ENCODE data around the gene HOXD13. TPM values are rescaled to one million over a fixed set of nuclear protein-coding genes. Genes with fewer than 3 reads are reported as not detected.

Gene HOXD13
- not detected for total RNA-seq

- H3K27ac Mint-ChIP-seq = peak within 1 kb of the TSS; percentile 47
- no peak for DNase-seq
- H3K9me3 Mint-ChIP-seq = no peaks in the 10 kb centered on the region
- H3K4me3 Mint-ChIP-seq = no peak within 1 kb of the TSS
- peaks cover 4% of the 10 kb centered on the region for H3K36me3 Mint-ChIP-seq (ENCODE audit: low read depth)
- POLR2A ChIA-PET = no interaction called here
- peaks cover 21% of the 10 kb centered on the region for H3K4me1 Mint-ChIP-seq
- CTCF ChIA-PET = no interaction called here
- peaks cover 92% of the 10 kb centered on the region for H3K27me3 Mint-ChIP-seq
Observed at GRCh38 chr2:176092270-176093144, at the start of gene HOXD13. TSS of gene HOXD13 (plus strand) at chr2:176092721. CDS start at chr2:176092891, 170 bp downstream.

- Mint-ChIP-seq H3K4me1 (no peaks in the 10 kb centered on the region), H3K27ac (no peak overlapping the region), H3K27me3 (peaks cover 40% of the 10 kb centered on the region), H3K9me3 (no peaks in the 10 kb centered on the region), H3K4me3 (no peak overlapping the region), H3K36me3 (ENCODE audit: low read depth) (no peaks in the 10 kb centered on the region)
- POLR2A ChIA-PET = no interaction called here
- DNase-seq = no peak
- CTCF ChIA-PET = no interaction called here
Observed at GRCh38 chr2:176056406-176056805, 36.1 kb upstream of the HOXD13 start.

DNA sequence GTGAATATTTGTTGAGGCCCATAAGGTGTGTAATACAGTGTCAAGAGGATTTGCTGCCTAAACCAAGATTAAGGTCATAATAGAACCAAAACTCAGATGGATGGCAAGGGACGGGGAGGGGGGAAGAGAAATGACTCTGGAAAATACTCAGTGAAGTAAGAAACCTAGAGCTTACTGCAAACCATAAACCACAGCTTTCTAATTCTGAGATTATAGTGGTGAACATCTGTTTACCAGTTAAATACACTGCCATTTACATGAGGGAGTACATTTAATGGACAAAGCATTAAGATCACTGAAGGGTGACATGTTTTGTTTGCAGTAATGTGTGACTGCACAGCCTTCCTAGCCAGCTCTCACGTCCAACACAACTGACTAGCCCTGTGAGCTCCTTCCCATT lies 28.6 kb upstream of the HOXD13 start:
- no peak for DNase-seq
- POLR2A ChIA-PET = no interaction called here
- Mint-ChIP-seq H3K9me3 (no peaks in the 10 kb centered on the region), H3K27ac (no peak overlapping the region), H3K4me1 (peaks cover 8% of the 10 kb centered on the region), H3K27me3 (peaks cover 68% of the 10 kb centered on the region), H3K4me3 (no peak overlapping the region), H3K36me3 (ENCODE audit: low read depth) (no peaks in the 10 kb centered on the region)
- CTCF ChIA-PET = interaction anchor here (0.7 to 1.5 kb wide), 4 partner anchors 77 to 588 kb away, joined by 3 to 4 read pairs (median 3); no protein-coding TSS in a partner anchor

DNA sequence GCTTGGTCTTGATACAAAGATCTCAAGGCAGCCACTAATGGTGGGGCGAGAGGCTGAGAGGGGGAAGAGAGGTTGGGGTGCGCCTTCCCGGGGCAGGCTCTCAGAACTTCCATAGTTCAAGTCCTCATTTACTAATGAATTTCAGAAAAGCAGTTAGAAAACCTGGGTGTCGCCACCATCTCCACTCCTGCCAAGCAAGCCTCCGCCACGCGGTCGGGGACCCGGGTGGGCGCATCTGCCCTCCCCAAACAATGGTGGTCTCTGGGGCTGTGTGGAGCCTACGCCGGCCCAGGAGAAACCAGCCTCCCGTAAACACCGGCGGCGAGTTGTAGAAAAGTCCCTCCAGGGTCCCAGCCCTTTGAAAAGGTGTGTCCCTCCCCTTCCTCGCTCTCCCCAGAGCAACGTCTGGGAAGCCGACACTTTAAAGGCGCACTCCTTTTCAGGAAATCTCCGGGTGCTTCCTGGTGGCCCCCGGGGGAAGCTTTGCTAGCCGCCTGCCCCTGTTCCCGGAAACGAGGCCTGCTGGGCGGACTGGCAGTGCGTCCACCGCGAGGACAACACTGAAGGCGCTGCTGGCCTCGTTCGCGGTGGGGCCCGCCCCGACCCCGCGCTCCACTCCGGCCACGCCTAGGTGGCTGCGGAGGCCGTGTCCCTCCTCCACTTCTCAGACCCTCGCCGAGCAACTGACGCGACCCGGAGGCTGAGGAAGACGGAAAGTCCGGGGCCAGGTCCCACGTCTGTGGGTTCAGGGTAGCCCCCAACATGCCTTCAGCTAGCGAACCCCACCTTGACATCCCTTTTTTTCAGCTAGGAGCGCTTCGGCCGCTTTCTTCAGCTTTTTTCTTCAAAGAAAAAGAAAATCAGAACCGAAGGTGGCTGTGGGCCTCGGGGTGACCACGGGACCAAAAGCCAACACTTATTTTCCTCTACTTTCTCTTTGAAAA lies 25.6 kb upstream of the HOXD13 start:
- H3K36me3 Mint-ChIP-seq (ENCODE audit: low read depth) = no peaks in the 10 kb centered on the region
- CTCF ChIA-PET = no interaction called here
- POLR2A ChIA-PET = no interaction called here
- no peak for DNase-seq
- H3K4me1 Mint-ChIP-seq = peaks cover 8% of the 10 kb centered on the region
- H3K27ac Mint-ChIP-seq = no peak overlapping the region
- H3K4me3 Mint-ChIP-seq = no peak overlapping the region
- no peaks in the 10 kb centered on the region for H3K9me3 Mint-ChIP-seq
- peaks cover 82% of the 10 kb centered on the region for H3K27me3 Mint-ChIP-seq

GRCh38 chr2:176067589-176068418 lies 24.7 kb upstream of the HOXD13 start:
- H3K27ac Mint-ChIP-seq = no peak overlapping the region
- H3K4me3 Mint-ChIP-seq = no peak overlapping the region
- no peaks in the 10 kb centered on the region for H3K36me3 Mint-ChIP-seq (ENCODE audit: low read depth)
- H3K4me1 Mint-ChIP-seq = peaks cover 8% of the 10 kb centered on the region
- ChIA-PET POLR2A (no interaction called here), CTCF (no interaction called here)
- DNase-seq = no peak
- H3K9me3 Mint-ChIP-seq = no peaks in the 10 kb centered on the region
- H3K27me3 Mint-ChIP-seq = peaks cover 84% of the 10 kb centered on the region

DNA sequence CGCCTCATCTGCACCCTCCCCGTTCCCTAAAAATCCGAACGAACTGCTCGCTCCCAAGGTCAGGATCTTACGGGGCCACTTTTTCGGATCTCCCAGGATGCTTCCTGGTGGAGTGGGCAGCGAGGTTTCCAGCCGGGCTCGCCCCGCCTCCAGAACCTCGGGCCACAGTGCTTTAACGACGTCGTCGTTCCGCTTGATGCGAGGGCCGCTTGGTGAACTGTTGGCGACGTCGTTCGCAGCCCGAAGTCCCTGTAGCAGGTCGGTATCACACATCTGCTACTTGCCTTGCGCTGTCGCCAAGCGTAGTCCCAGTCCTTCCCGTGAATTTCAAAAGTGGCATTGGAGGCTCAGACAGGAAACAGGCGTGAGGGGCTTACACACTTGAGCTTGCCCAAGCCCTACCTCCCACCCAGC lies 24.1 kb upstream of the HOXD13 start:
- ChIA-PET CTCF (no interaction called here), POLR2A (no interaction called here)
- no peak for DNase-seq
- Mint-ChIP-seq H3K4me1 (peaks cover 8% of the 10 kb centered on the region), H3K27me3 (peaks cover 86% of the 10 kb centered on the region), H3K36me3 (ENCODE audit: low read depth) (no peaks in the 10 kb centered on the region), H3K4me3 (no peak overlapping the region), H3K9me3 (no peaks in the 10 kb centered on the region), H3K27ac (no peak overlapping the region)

GRCh38 chr2:176071330-176072291 lies 20.9 kb upstream of the HOXD13 start:
- peaks cover 89% of the 10 kb centered on the region for H3K27me3 Mint-ChIP-seq
- DNase-seq = no peak
- H3K36me3 Mint-ChIP-seq (ENCODE audit: low read depth) = no peaks in the 10 kb centered on the region
- peaks cover 2% of the 10 kb centered on the region for H3K4me1 Mint-ChIP-seq
- H3K27ac Mint-ChIP-seq = no peak overlapping the region
- ChIA-PET POLR2A (no interaction called here), CTCF (interaction anchor here (0.6 kb wide), 1 partner anchor 185 kb away, joined by 3 read pairs; no protein-coding TSS in a partner anchor)
- no peak overlapping the region for H3K4me3 Mint-ChIP-seq
- no peaks in the 10 kb centered on the region for H3K9me3 Mint-ChIP-seq

GRCh38 chr2:176072292-176072669 lies 20.2 kb upstream of the HOXD13 start:
- ChIA-PET CTCF (no interaction called here), POLR2A (no interaction called here)
- no peaks in the 10 kb centered on the region for H3K36me3 Mint-ChIP-seq (ENCODE audit: low read depth)

DNA sequence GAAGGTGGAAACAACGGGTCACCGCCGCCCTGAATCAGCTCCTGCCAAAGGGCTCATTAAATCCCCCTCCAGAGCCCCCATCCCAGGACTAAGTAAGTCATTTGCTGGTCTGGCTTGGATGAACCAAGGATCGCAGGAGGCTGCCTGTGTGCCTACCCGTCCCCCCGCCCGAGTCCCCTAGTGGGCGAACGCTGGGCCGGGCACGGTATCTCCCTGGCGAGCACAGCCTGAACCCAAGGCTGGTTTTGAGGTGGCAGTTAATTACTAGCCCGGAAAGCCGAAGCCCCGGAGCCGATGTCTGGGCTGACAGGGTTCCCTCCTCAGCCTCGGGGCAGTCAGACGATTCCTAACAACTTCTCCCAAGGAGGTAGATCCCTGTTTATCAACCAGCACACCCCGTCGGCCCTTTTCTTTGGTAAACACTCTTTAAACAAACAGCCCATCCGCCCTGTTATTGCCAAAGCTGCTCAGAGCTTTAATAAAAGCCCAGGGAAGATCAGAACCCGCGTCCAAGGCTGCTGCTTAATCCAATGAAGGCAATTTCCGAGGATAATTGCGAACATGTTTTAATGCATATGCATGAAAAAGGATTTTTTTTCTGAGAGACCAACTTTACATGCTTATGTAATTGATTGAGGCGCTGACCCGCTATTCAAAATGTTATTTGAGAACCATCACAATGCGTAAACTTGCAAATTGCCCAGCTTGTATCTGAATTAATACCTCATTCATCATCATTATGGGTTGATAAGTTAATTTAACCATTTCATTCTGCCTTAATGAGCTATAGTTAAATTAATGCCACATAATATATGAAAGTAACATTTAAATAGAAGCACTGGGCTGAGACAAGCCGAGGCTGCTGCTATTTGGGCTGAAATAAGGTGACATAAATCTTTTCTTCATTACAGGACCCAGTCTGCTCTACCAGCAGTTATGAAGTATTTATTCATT lies 19.3 kb upstream of the HOXD13 start:
- H3K4me1 Mint-ChIP-seq = peaks cover 2% of the 10 kb centered on the region
- ChIA-PET CTCF (interaction anchor here (0.5 to 1.1 kb wide), 2 partner anchors 54 to 98 kb away, joined by 3 to 4 read pairs; no protein-coding TSS in a partner anchor), POLR2A (interaction anchor here (0.8 kb wide), 1 partner anchor 48 kb away, joined by 3 read pairs; no protein-coding TSS in a partner anchor)
- H3K27me3 Mint-ChIP-seq = peaks cover 87% of the 10 kb centered on the region
- no peak overlapping the region for H3K27ac Mint-ChIP-seq
- no peak overlapping the region for H3K4me3 Mint-ChIP-seq
- no peak for DNase-seq
- no peaks in the 10 kb centered on the region for H3K9me3 Mint-ChIP-seq
- H3K36me3 Mint-ChIP-seq (ENCODE audit: low read depth) = no peaks in the 10 kb centered on the region

More at GRCh38 chr2:176072292-176072669, 20.2 kb upstream of the HOXD13 start:
- no peak for DNase-seq
- peaks cover 2% of the 10 kb centered on the region for H3K4me1 Mint-ChIP-seq
- H3K4me3 Mint-ChIP-seq = no peak overlapping the region
- no peaks in the 10 kb centered on the region for H3K9me3 Mint-ChIP-seq
- H3K27ac Mint-ChIP-seq = no peak overlapping the region
- peaks cover 93% of the 10 kb centered on the region for H3K27me3 Mint-ChIP-seq

- POLR2A ChIA-PET = no interaction called here
Observed at GRCh38 chr2:176074919-176075425, 17.5 kb upstream of the HOXD13 start.

DNA sequence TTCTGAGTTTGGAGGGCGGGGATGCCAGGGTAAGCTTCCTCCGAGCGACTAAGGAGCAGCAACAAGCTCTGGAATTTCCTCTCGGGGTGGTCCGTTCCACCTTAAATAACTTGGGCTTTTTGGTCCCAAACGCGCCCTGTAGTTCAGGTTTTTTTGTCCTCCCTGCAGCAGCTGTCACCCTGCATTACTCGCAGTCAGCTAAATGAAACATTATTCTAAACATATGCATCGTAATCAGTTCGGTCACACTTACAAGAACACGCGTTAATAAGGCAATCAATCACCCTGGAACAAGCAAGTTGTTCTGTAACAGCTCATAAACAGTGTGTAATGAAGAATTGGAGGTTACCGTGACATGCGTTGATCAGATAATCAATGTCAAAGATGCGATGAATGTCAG lies 17.0 kb upstream of the HOXD13 start:
- CTCF ChIA-PET = no interaction called here
- Mint-ChIP-seq H3K9me3 (no peaks in the 10 kb centered on the region), H3K27me3 (peaks cover 80% of the 10 kb centered on the region), H3K27ac (no peak overlapping the region), H3K4me3 (no peak overlapping the region), H3K4me1 (peaks cover 9% of the 10 kb centered on the region), H3K36me3 (ENCODE audit: low read depth) (peaks cover 10% of the 10 kb centered on the region)
- DNase-seq = no peak
- POLR2A ChIA-PET = no interaction called here

More at GRCh38 chr2:176074919-176075425, 17.5 kb upstream of the HOXD13 start:
- Mint-ChIP-seq H3K27me3 (peaks cover 85% of the 10 kb centered on the region), H3K27ac (no peak overlapping the region), H3K4me3 (no peak overlapping the region), H3K4me1 (peaks cover 9% of the 10 kb centered on the region), H3K36me3 (ENCODE audit: low read depth) (peaks cover 10% of the 10 kb centered on the region), H3K9me3 (no peaks in the 10 kb centered on the region)
- CTCF ChIA-PET = no interaction called here
- DNase-seq = no peak

Data from activated CD4-positive, alpha-beta memory T cell treated with anti-CD3 and anti-CD28 coated beads, Interleukin-2, amount 10 ng/mL, durations not matched to agents 7 days and 5 days (primary cell).